Superior temporal gyrus (tissue), 1 donor: ENCODE data around the gene LRRC4.

ENCODE experiments used
- DNase-seq: peaks from one replicate; pipeline ENCODE4 v3.0.0-alpha.2; 2016; ENCODE audit errors: extremely low spot score

The LRRC4 gene

DNA sequence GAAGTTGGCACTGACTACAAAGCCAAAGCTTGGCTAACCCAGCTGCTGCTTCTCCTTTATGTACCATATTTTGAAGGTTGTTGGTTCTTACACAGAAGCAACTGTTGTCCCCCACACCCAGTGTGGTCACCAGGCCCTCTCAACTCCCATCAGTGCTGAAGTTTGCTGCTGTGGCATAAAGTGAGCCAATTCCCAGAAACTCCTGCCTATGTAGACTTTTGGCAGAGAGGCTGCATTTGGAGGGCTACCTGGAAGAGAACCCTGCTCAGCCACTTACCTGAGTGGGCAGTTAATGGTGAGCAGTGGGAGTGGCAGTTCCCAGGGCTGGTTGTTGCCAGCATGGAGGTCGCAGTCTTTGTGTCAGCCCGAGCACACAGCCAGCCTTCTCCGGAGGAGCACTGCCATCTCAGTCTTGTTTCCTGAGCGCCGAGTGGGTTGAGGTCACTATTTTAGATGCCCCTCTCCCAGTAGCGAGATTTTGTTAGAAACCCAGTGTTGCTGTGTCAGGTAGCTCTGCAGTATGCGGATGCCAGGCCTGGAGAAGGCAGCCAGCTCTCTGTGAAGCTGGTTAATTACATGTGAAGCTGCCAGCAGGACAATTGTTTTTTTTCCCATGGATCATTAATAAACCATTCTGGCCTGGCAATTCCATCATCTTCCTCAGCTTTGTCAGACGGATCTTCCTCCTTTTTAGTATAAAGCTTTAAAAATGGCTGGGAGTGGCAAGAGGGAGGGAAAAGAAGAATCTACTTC, 24.5 kb downstream of the LRRC4 start:
- no peak for DNase-seq

DNA sequence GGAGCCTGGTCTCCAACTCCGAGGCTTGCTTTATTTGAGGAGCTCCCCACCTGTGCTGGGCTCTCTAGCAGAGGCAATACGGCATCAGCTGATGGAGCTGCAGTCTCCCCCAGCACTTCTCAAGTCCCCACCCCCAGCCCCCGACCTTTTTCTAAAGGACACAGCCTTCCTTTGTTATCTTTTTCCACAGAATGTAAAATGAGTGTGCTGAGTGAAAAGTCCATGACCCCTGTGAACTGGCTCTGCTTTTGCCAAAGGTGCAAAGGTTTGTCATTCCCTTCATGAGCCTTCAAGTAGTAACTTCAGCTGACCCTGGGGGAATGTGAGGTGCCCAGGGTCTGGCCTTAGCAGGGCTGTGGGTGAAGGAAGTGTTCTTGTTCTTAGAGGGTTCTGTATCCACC, 25.5 kb downstream of the LRRC4 start:
- no peak for DNase-seq

DNA sequence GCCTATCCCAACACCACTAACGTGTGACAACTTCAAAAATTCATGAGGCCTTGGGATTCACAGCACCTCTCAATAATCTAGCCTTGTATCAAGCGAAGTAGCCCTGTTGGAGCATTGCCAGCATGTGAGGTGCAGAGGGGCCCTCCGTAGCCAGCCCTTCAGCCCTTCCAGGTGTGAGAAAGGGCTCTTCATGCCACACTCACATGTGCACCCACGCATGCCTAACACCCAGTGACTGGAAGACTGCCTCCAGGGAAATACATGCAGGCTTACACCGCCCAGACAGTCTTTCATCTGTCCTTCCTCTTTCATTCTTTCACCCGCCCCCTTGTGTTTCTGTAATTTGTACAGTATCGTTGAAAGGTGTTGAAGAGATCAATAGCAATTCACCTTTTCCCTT, 26.1 kb downstream of the LRRC4 start:
- DNase-seq: no peak

DNA sequence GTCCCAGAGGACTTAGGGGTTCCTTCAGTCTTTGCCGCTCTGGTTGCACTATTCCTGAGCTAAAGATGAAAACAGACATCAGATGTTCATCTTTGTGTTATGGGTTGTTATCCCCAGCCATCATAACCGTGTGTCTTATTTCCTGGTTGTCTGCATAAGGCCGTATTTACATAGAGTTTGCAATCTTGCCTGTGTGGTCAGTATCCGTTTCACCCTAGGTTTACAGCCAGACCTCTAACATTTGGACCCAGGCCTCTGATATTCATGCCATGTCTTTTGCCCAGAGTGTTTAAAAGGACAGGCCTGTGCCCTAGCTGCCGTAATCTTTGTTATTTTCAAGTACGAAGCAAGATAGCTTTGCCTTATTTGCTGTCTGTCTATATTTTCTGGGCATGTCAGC, 26.6 kb downstream of the LRRC4 start:
- peak; percentile 18 for DNase-seq

DNA sequence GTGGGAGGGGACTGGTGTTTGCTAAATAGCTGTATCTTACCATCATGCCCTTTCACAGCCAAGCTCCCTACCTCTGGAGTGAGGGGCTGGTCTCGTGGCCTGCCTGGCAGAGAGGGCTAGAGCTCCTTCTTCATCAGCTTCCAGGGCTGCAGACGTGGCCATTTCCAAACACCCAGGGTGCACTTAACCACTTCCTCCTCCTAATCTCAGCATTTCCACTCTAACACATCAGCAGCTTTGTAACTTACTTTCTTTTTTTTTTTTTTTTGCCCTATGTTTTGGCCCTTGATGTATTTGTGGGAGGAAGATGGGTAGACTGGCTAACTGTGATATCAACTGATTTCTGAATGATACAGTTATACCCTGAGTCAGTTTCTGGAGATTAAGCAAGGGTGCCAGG, 27.4 kb downstream of the LRRC4 start:
- DNase-seq: peak; percentile 31

DNA sequence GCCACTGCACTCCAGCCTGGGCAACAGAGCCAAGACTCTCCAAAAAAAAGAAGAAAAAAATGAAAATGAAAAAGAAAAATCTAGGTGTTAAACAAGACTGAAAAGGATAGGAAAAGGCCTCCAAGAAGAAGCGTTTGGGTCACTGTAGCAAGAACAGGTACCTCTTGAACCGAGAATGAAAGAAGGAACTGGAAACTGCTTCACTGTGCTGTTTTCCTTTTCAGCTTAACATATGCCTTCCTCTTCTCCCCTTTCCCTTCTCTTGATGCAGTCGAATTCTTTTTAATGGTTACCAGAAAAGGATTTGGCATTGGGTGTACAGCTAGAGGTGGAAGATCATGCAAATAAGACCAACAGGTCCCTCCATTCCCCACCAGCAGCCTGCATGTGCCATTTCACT, 28.1 kb downstream of the LRRC4 start:
- DNase-seq: peak; percentile 50

DNA sequence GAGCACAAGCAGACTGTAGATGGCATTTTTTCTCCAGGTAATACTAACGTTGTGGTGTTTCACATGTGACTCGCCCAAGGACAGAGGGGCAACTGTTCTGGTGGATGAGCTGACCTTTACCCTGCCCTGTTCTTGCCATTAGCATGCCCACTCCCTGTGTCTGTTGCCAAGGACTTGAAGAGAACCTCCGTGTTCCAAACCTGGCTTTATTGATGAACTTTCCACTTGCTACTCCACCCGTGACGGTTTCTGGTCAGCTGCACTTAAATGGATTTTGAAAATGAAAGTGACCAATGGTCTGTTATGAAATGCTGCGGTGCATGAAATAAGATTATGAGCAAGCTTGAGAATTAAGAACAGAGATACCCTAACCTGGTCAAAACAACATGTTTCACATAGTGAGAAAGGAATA, 30.4 kb downstream of the LRRC4 start:
- no peak for DNase-seq

DNA sequence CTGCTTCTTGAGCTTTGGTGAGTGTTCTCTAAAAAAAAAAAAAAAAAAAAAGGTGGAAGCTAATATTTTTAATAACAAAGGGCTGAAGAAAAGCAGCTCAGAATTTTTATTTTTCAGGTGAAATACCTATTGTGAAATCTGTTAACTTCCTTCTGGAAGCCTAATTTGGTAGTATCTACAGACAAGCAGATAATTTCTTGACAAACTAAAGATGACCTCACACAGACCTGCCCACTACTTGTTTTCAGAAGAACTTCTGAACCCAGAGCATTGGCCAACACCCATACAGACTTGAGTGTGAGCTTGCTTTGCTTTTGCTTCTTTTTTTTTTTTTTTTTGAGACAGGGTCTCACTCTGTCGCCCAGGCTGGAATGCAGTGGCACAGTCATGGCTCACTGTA, 31.2 kb downstream of the LRRC4 start:
- no peak for DNase-seq

DNA sequence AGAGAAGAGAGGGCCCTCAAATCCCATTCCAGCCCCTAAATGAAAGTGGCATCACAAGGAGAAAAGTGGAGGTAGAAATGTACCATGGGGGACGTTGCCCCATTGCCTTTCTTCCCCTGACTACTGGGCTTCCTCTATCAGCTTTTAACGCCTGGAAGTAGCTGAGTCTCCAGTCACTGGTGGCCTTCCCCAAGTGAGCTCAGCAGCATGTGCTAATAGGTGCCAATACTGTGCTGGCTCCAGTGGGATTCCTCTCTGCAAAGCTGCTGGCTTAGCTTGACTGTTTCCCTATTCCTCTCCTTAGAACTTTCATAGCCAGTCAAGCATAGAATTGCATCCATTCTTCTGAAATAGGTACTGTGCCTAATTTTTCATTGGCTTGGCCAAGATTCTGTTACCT, 32.6 kb downstream of the LRRC4 start:
- DNase-seq: no peak

DNA sequence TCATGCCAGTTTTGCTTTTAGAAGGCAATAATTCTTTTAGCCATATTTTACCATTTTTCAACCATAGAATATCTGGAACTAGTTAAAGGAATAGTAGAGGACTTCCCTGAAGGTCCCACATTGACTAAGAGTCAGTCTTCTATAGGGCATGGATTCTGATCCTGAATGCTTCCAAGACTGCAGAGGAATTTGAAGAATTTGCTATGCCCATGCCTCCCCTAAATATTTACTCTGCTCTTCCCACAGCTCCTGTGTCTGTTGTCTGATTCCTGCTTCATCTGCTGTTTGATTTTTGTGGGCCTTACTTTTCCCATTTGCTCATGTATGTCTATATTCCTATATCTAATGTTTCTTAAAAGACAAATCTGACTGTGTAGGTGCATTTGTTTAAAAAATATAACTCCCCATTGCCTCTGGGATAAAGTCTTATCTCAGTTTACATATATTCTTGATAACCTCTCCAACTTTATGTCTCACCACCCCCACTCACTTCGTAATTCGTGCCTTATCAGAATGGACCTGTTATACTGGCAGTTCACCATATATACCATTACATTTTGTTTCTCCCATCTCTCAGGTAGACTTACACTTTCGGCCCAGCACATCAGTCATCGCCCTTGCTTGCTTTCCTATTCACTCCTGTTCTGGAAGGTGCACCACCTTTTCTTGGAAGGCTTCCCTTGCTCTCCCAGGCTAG, 33.9 kb downstream of the LRRC4 start:
- DNase-seq: no peak

DNA sequence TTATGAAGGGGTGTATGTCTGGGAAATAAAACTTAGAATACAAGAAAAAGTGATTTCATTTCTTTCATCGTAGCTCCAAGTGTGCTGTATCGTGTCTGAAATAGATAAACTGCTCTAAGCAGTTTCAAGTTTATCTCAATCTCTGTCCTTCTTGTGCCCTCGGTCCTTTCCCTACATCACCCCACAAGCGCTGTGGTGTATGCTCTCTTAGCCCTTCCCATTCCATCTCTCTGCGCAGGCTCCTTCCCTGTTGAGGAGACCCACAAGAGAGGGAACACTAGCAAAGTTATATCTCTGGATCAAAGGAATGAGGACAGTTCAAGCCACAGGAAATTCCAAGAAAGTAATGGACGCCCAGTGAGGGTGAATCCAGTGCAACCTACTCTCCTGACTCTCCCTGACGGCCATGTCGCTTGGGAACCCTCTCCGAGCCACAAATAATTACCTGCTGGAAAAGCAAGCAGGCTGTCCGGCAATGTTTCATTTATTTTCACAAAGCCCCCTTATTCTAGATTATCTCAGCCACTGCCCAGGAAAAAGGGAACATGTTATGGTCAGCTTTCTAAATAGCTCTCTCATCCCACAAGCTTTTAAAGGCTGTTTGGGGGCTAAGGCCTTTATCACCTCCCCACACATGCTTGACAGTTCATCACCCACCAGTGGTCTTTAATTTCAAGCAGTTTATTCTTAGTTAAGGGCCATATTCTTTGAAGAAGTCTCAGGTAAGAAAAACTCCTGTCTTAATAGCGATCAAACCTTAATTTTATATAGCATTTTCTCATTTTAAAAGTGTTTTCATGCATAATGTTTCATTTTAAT, 34.8 kb downstream of the LRRC4 start:
- DNase-seq: no peak

DNA sequence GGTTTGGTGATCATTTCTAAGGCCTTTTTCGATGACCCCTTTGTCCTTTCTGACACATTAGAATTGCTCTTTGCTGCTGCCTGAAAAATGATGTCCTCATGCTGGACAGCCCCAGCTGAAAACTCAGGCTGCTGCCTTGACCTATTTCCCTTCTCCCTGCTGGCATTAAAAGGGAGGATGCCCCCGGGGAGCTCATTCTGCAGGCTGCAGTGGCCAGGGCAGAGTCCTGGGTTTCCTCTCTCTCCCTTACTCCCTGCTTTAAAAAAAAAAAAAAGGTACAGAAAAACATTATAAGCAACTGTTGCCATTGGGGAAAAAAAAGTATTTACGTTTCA, 35.4 kb downstream of the LRRC4 start:
- no peak for DNase-seq

DNA sequence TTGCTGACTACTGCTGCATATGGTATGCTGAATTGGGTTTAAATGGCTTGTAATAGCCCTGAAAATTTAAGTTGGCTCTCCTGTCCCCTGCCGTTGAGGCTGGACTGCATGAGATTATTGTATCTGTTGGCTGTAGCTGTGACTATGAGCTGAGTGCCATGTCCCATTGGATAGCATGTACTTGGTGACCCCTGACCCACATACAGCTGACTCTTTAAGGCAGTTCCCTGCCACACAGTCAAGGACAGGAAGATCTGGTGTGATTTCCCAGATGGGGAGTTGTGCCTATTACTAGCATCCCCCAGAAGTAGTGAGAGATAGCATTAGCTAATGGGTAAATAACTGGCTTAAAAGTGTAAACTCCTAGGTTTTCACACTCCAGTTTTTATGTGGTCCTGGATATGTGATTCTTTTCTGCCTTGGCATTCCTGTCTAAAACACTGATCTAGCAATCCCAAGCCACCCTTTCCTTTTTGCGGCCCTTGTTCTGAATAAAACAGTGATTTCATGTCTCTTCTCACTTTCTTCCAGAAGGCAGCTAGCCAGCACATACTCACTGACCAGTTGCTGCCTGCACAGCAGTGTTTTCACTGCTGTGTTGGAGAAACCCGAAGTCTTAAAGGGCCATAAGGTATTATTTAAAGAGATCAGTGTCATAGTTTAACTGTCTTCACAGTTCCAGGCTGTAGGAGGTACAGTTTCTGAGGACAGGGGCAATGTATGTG, 35.9 kb downstream of the LRRC4 start:
- DNase-seq: peak; percentile 71

DNA sequence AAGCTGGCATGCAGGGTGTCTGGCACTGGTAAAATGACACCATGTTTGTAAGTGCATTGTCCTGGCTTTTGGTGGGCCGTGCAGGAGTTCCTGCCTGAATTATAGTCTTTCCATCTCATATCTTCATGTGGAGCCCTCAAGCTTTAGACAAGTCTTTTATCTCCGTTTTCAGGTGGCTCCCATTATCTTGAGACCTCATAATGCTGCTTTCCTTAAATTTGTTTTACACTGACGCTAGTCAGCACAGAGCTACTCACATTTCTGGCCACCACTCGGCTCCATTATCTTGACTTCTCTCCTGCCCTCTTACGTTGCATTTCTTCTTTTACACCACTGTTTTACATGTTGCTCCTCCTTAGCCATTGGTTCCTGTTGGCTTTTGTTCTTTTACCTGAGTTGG, 37.2 kb downstream of the LRRC4 start:
- no peak for DNase-seq

DNA sequence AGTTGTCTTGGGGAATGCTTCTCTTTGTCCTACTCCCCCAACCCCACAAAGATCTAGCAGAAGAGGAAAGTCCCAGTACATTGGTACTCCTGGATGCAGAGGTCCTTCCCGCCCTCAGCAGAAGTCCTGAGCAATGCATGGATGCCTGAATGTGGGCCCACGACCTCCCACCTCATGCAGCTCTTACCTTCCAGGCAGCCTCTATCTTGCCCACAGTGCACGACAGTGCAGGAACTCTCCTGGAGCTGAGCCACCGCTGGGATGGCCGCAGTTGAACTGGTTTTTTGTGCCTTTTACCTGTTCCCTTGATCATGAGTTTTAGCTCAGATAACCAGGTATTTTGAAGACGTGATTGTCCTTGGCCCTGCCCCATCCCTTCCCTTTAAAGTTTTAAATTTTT, 37.9 kb downstream of the LRRC4 start:
- DNase-seq: no peak

DNA sequence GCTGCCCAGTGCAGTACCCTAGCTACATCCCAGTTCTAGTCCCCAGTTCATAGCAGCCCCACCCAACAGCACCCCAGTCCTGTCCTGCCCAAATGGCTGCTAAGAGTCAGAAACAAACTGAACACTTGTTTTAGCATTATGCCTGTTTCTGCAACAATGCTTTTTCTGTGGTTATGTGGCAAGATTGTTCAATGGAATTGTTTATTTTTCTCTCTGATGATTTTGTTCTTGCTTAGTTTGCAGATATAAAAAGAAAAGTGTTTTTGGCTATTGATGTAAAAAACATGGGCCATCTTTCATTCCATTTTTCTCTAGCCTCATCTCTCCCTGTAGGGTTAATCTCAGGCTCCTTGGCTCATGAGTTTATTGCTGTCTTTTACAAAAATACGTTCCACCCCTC, 42.5 kb downstream of the LRRC4 start:
- no peak for DNase-seq

DNA sequence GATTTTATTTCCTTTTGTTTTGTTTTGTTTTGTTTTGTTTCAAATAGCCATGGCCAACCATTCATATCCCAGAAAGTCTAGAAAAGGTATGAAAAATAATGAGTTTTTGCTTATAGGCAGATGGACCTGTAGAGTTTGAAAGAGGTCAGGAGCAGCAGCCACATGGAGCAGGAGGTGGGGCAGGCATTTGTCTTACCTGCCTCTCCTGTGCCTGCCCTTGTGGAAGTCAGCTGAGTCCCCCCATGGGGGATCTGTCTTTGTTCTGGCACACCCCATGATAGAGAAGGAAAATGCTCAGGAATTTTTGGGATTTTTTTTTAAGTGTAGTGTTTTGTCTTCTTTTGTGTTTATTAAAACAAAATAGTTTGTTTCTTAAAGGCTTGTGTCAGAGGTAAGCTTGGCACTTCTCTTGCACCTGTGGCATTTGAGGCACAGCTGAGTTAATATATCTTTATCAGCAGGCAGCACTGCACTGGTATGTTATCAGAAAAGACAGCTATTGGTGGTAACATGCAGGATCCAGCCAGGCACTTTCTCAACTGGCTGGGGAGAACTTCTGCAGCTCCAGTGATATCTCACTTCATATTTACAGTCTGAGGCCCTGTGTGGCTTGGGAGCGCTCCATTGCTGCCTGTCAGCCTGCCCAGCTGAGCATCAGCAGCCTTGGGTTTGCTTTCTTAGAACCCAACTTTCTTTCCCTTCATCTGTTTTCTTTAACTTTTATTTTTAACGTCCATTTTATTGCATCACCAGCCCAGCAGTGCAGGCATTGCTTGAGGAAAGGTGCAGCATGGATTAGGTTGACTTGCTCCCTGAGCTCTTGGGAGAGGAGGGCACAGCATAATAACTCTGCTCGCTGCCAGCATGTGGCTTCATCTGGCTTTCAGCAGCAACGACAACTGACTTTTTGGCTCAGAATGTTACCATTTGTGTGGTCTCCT, 44.4 kb downstream of the LRRC4 start:
- DNase-seq: no peak

DNA sequence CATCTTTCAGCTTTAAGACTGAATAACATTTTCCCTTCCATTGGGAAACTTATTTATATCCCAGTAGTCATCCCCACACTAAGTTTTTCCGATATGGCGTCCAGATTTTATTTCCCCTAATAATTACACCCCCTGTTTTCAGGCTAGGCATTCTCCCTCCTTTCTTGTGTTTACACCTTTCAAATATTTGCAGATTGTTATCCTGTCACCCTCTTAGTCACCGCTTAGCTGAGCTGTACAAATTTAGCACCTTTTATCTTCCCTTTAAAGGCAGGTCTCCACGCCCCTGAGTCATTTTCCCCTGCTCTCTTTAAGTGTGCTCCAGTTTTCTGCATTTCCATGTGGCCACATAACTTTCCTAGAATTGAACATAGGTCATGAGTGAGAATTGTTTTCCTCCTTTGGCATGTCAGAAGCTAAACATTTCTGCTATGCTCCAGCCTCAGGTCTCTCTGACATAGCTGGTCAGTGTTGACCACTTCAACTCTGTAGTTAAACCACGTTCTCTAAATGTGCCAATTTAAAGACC, 47.4 kb downstream of the LRRC4 start:
- DNase-seq: no peak

DNA sequence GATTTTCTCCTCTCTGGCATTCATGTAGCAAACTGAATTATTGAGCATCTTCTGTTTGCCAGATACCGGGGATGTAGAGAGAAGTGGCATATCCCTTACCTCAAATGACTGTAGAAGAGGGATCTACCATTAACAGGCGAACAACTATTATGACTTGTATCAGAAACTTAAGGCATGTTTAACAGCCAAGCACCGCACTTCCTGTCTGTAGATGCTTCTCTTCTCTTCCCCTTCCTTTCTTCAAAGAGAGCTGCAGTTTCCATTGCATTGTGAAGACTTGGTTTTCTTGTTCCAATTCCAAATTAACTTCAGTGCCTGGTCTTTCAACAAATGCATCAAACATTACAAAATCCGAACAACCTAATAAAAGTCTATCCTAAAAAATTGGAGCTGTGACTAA, 49.3 kb downstream of the LRRC4 start:
- no peak for DNase-seq

DNA sequence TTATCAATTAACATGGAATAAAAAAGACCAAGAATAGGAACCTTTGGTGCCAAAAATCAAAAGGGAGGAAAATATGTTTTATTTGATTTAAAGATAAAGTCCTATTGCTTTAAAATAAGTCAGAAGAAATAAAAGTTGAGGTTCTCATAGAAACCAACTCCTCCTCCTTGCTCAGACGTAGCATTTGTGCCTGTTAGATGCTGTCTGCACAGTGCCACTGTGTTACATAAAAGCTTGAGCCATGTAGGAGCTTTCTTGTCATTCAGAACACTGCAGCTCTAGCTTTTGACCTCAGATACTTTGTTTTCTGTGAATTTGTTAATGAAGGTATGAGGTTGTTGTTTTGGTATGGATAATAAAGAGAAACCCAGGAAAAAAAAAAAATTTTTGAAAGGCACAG, 50.3 kb downstream of the LRRC4 start:
- no peak for DNase-seq

DNA sequence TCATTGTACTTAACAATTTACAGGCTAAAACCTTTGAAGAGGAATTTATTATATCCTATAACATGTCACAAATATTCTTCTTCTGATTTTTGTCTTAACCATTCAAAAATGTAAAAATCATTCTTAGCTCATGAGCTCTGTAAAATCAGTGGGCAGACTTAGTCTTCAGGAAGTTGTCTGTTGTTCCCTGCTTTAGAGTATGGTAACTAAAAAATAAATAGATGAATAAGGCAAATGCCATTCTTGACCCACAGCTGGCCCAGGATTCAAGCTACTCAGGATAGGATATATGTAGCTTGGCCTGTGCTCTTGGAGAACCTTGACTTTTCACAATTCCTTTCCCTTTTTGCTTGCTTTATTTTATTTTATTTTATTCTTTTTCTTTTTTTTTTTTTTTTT, 51.5 kb downstream of the LRRC4 start:
- no peak for DNase-seq
